ENCODE results near the gene CBY2.

Gene CBY2

DNA sequence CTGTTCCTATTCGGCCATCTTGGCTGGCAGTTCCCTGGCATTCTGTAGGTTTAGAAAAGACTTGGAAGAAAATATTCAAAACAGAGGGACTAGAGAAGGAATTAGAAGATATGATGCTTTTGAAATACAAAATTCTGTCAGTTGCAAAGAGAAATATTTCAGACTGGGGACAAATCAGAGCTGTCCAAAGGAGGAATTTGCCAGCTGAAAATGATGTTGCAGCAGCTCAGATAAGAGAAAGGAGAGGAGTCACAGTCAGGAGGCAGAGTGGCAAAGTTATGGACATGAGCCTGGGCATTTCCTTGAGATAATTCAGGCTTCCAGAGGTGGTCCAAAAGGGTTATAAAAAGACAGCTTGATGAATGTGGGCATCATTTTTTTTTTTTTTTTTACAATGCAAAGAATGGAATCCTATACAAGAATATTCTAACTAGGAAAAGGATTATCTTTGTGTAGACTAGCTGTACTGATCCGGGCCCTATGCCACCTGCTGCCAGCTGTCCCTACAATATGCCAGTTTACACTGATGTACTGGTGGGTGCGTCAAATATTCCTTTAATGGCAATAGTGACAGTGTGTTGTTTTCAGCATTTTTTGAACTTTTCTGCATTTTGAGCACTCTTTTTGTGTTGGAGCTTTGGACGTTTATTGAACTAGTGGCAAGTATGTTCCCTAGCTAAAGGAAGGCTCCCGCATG lies 31.8 kb upstream of the CBY2 start:
- no peaks in the 10 kb centered on the region for H3K27me3 ChIP-seq (ENCODE audit: insufficient read depth, insufficient read length)
- H3K9ac ChIP-seq (ENCODE audit: insufficient read length, low read depth): no peak overlapping the region
- H3K4me1 ChIP-seq (ENCODE audit: insufficient read depth, insufficient read length): no peaks in the 10 kb centered on the region
- no peaks in the 10 kb centered on the region for H3K36me3 ChIP-seq (ENCODE audit: insufficient read depth, insufficient read length, low read length)
- H3K4me3 ChIP-seq (ENCODE audit: insufficient read length, low read depth): no peak overlapping the region
- TF ChIP-seq YY1 (IDR thresholded peaks at IDR 0.05; ENCODE audit: insufficient read depth, insufficient read length) (no peak), SUZ12 (IDR thresholded peaks at IDR 0.05; ENCODE audit: extremely low read depth, insufficient read depth, insufficient read length) (no peak), ZNF274 (IDR thresholded peaks at IDR 0.05; ENCODE audit: low read depth, low read length) (no peak)
- H3K9me3 ChIP-seq (ENCODE audit: insufficient read depth, low read length): peaks cover 6% of the 10 kb centered on the region; the same call in 1 of the 2 replicates
- DNase-seq (ENCODE audit: low read depth, low spot score): no peak

DNA sequence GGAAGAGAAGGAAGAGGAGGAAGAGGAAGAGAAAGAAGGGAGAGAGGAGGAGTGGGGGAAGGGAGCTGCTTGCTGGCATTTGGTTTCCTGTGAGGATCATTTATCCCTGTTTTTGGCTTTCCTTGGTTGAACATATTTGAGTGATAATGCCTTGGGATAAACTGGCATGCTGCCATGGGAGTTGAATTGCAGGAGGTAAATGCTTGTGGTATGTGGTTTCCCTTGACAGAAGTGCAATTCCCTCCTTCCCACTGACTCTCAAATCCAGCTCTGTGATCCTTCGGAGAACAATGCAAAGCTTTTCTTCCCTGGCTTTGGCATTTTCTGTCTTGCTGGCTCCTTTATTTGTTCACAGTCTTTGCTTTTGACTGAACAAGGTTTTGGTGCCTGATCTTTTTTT lies 27.2 kb upstream of the CBY2 start:
- TF ChIP-seq SUZ12 (IDR thresholded peaks at IDR 0.05; ENCODE audit: extremely low read depth, insufficient read depth, insufficient read length) (no peak), YY1 (IDR thresholded peaks at IDR 0.05; ENCODE audit: insufficient read depth, insufficient read length) (no peak), ZNF274 (IDR thresholded peaks at IDR 0.05; ENCODE audit: low read depth, low read length) (no peak)
- H3K9me3 ChIP-seq (ENCODE audit: insufficient read depth, low read length): peaks cover 14% of the 10 kb centered on the region; the same call in 1 of the 2 replicates
- H3K27me3 ChIP-seq (ENCODE audit: insufficient read depth, insufficient read length): no peaks in the 10 kb centered on the region
- no peaks in the 10 kb centered on the region for H3K36me3 ChIP-seq (ENCODE audit: insufficient read depth, insufficient read length, low read length)
- DNase-seq (ENCODE audit: low read depth, low spot score): peak; percentile 11
- peak overlapping the region; percentile 5 for H3K9ac ChIP-seq (ENCODE audit: insufficient read length, low read depth)
- H3K4me3 ChIP-seq (ENCODE audit: insufficient read length, low read depth): no peak overlapping the region
- H3K4me1 ChIP-seq (ENCODE audit: insufficient read depth, insufficient read length): no peaks in the 10 kb centered on the region

DNA sequence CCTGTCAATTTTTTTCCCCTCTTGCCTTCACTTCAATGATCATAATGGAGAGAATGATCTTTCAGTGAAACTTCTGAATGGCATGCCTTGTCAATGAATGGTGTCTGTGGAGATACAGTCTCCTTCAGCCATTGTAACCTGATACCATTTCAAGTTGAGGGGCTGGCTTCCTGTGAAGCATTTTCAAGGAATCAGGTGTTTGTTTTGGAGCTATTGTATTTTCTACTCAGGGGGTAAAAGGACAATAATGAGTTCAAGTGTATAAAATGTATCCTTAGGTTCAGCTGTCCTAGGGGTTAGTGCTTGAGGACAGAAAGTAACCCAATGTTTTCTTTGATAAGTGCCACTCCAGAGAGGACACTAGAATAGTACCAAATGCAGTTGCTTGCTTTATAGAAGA lies 23.8 kb upstream of the CBY2 start:
- Histone ChIP-seq H3K36me3 (ENCODE audit: insufficient read depth, insufficient read length, low read length) (no peaks in the 10 kb centered on the region), H3K9ac (ENCODE audit: insufficient read length, low read depth) (no peak overlapping the region), H3K9me3 (ENCODE audit: insufficient read depth, low read length) (peaks cover 8% of the 10 kb centered on the region; the same call in 1 of the 2 replicates), H3K27me3 (ENCODE audit: insufficient read depth, insufficient read length) (no peaks in the 10 kb centered on the region), H3K4me1 (ENCODE audit: insufficient read depth, insufficient read length) (no peaks in the 10 kb centered on the region), H3K4me3 (ENCODE audit: insufficient read length, low read depth) (no peak overlapping the region)
- DNase-seq (ENCODE audit: low read depth, low spot score): peak; percentile 25
- TF ChIP-seq ZNF274 (IDR thresholded peaks at IDR 0.05; ENCODE audit: low read depth, low read length): no peak
- no peak for TF ChIP-seq SUZ12 (IDR thresholded peaks at IDR 0.05; ENCODE audit: extremely low read depth, insufficient read depth, insufficient read length)
- no peak for TF ChIP-seq YY1 (IDR thresholded peaks at IDR 0.05; ENCODE audit: insufficient read depth, insufficient read length)

DNA sequence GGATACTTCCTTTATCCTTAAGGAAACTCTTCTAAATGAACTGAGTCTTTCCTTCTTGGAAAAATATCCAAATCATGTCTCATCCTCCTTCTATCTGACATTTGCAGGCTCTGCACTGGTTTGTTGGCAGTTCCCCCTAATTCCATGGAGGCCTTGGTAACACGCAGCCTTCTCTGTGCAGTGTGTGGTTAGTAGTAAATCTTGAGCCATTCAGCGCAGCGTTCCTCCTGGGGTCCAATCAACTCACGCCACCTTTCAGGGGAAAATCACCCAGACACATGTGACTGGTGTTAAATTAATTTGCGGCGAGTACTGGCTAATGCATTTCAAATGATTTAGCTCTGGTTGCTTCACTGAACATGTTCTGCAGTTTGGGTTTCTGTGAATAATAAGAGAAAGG lies 21.0 kb upstream of the CBY2 start:
- H3K4me1 ChIP-seq (ENCODE audit: insufficient read depth, insufficient read length): peaks cover 4% of the 10 kb centered on the region
- H3K4me3 ChIP-seq (ENCODE audit: insufficient read length, low read depth): no peak overlapping the region
- 0 out of 2 replicates have a peak, but pooled peaks cover 1% of the 10 kb centered on the region for H3K9me3 ChIP-seq (ENCODE audit: insufficient read depth, low read length)
- no peaks in the 10 kb centered on the region for H3K36me3 ChIP-seq (ENCODE audit: insufficient read depth, insufficient read length, low read length)
- no peaks in the 10 kb centered on the region for H3K27me3 ChIP-seq (ENCODE audit: insufficient read depth, insufficient read length)
- no peak for DNase-seq (ENCODE audit: low read depth, low spot score)
- no peak for TF ChIP-seq YY1 (IDR thresholded peaks at IDR 0.05; ENCODE audit: insufficient read depth, insufficient read length)
- TF ChIP-seq ZNF274 (IDR thresholded peaks at IDR 0.05; ENCODE audit: low read depth, low read length): no peak
- no peak for TF ChIP-seq SUZ12 (IDR thresholded peaks at IDR 0.05; ENCODE audit: extremely low read depth, insufficient read depth, insufficient read length)
- no peak overlapping the region for H3K9ac ChIP-seq (ENCODE audit: insufficient read length, low read depth)

DNA sequence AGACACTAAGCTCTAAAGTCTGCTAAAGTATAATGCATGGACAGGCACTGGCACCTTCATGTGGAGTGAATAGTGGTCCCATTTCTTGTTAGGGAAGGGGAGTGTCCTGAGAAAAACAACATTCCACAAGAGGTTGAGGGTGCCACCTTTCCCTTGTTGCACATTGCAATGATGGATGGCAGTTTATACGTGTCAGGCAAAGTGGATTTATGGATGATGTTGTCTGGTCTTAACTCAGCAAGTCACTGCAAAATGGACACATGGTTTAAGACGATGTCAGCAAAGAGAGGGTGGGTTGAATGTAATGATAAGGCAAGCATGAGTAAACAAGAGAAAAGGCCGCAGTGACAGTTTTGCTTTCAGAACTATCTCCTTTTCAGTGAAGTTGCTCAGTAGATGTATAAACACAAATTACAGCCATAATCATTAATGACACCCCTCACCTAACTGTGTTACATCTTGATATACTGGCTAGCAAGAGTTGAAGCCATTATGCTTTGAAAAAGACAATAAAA lies 19.6 kb upstream of the CBY2 start:
- no peak overlapping the region for H3K9ac ChIP-seq (ENCODE audit: insufficient read length, low read depth)
- no peaks in the 10 kb centered on the region for H3K9me3 ChIP-seq (ENCODE audit: insufficient read depth, low read length)
- no peaks in the 10 kb centered on the region for H3K36me3 ChIP-seq (ENCODE audit: insufficient read depth, insufficient read length, low read length)
- H3K4me1 ChIP-seq (ENCODE audit: insufficient read depth, insufficient read length): peaks cover 4% of the 10 kb centered on the region
- H3K4me3 ChIP-seq (ENCODE audit: insufficient read length, low read depth): no peak overlapping the region
- TF ChIP-seq SUZ12 (IDR thresholded peaks at IDR 0.05; ENCODE audit: extremely low read depth, insufficient read depth, insufficient read length) (no peak), ZNF274 (IDR thresholded peaks at IDR 0.05; ENCODE audit: low read depth, low read length) (no peak), YY1 (IDR thresholded peaks at IDR 0.05; ENCODE audit: insufficient read depth, insufficient read length) (no peak)
- H3K27me3 ChIP-seq (ENCODE audit: insufficient read depth, insufficient read length): no peaks in the 10 kb centered on the region
- DNase-seq (ENCODE audit: low read depth, low spot score): no peak

DNA sequence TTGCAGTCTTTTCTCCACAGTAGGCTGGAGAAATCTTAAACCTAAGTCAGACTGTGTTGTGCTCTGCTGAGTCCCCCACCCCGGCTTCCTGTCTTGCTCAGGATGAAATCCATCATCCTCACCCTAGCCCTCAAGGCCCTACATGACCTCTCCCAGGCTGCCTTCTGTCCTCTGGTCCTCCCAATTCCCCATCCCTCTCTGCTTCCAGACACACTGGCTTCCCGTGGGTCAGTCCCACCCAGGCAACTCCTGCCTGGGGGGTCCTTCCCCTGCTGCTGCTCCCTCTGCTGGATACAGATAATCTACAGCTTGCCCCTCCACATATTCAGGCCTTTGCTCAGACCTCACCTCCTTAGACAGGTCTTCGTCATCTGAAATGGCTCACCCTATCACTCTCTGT lies 18.4 kb upstream of the CBY2 start:
- TF ChIP-seq SUZ12 (IDR thresholded peaks at IDR 0.05; ENCODE audit: extremely low read depth, insufficient read depth, insufficient read length) (no peak), YY1 (IDR thresholded peaks at IDR 0.05; ENCODE audit: insufficient read depth, insufficient read length) (no peak), ZNF274 (IDR thresholded peaks at IDR 0.05; ENCODE audit: low read depth, low read length) (no peak)
- Histone ChIP-seq H3K9me3 (ENCODE audit: insufficient read depth, low read length) (no peaks in the 10 kb centered on the region), H3K36me3 (ENCODE audit: insufficient read depth, insufficient read length, low read length) (no peaks in the 10 kb centered on the region)

DNA sequence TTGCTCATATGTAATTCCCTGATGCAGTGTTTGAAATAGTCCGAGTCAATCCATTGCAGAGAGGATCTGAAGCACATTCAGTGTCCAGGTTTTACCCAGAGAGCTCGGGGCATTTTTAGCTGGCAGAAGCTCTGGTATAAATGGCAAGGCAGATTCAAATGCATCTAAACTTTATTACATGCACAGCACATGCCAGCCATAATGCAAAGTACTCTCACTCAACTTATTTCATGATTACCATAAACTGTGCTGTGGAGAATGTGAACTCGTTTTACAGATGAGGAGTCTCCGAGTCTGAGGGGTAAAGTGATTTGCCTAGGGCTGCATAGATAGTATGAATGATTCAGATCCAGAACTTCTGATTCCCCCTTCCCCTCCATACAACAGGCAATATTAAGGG lies 13.5 kb upstream of the CBY2 start:
- no peaks in the 10 kb centered on the region for H3K36me3 ChIP-seq (ENCODE audit: insufficient read depth, insufficient read length, low read length)
- no peak overlapping the region for H3K4me3 ChIP-seq (ENCODE audit: insufficient read length, low read depth)
- H3K9ac ChIP-seq (ENCODE audit: insufficient read length, low read depth): no peak overlapping the region
- H3K27me3 ChIP-seq (ENCODE audit: insufficient read depth, insufficient read length): no peaks in the 10 kb centered on the region
- H3K9me3 ChIP-seq (ENCODE audit: insufficient read depth, low read length): no peaks in the 10 kb centered on the region; the same call in 1 of the 2 replicates
- H3K4me1 ChIP-seq (ENCODE audit: insufficient read depth, insufficient read length): peaks cover 2% of the 10 kb centered on the region
- DNase-seq (ENCODE audit: low read depth, low spot score): no peak
- no peak for TF ChIP-seq ZNF274 (IDR thresholded peaks at IDR 0.05; ENCODE audit: low read depth, low read length)
- TF ChIP-seq YY1 (IDR thresholded peaks at IDR 0.05; ENCODE audit: insufficient read depth, insufficient read length): no peak
- no peak for TF ChIP-seq SUZ12 (IDR thresholded peaks at IDR 0.05; ENCODE audit: extremely low read depth, insufficient read depth, insufficient read length)

More for the DNA sequence above, 18.4 kb upstream of the CBY2 start:
- no peak for DNase-seq (ENCODE audit: low read depth, low spot score)
- no peaks in the 10 kb centered on the region for H3K27me3 ChIP-seq (ENCODE audit: insufficient read depth, insufficient read length)
- H3K4me1 ChIP-seq (ENCODE audit: insufficient read depth, insufficient read length): peaks cover 4% of the 10 kb centered on the region
- no peak overlapping the region for H3K4me3 ChIP-seq (ENCODE audit: insufficient read length, low read depth)
- no peak overlapping the region for H3K9ac ChIP-seq (ENCODE audit: insufficient read length, low read depth)
